DND-41 (cell line): ENCODE results near the gene NXPH4.

Source experiments
- ATAC-seq: fragments of 200-7000 bp; cut with Tn5 transposase; 3 replicates; pipeline ENCODE4 v1.9.1; 2021; ENCODE audit warnings: low read depth; ENCODE audit not compliant: insufficient read depth
- DNase-seq: peaks from one replicate; pipeline ENCODE4 v3.0.0-alpha.2; 2020
- H2AFZ ChIP-seq: 2 replicates; pipeline ENCODE4 v1.6.0; 2012; ENCODE audit warnings: low read depth, low read length
- H3K27ac ChIP-seq: 2 replicates; pipeline ENCODE4 v1.5.1; 2012; ENCODE audit warnings: low read length, inconsistent platforms
- H3K27me3 ChIP-seq: fragments of 200-600 bp; sonication (generic); 2 replicates; pipeline ENCODE4 v1.6.0; 2012; ENCODE audit warnings: low read length, mild to moderate bottlenecking, inconsistent platforms; ENCODE audit not compliant: insufficient read depth, poor library complexity
- H3K36me3 ChIP-seq: 2 replicates; pipeline ENCODE4 v1.5.1; 2012; ENCODE audit warnings: low read length, inconsistent platforms; ENCODE audit not compliant: insufficient read depth
- H3K4me1 ChIP-seq: 2 replicates; pipeline ENCODE4 v1.5.1; 2012; ENCODE audit warnings: mild to moderate bottlenecking, low read length; ENCODE audit not compliant: insufficient read depth
- H3K4me2 ChIP-seq: 2 replicates; pipeline ENCODE4 v1.6.0; 2012; ENCODE audit warnings: mild to moderate bottlenecking, moderate library complexity, low read length, inconsistent platforms; ENCODE audit not compliant: insufficient read depth
- H3K4me3 ChIP-seq, 2 experiments: fragments of 200-600 bp in 1 of 2; shearing (Covaris generic) in 1 of 2; 2 replicates each; pipeline ENCODE4 v1.5.1; 2012 to 2016; ENCODE audit warnings: inconsistent platforms in 2 of 2, low read length in 2 of 2, mild to moderate bottlenecking in 2 of 2, low read depth in 1 of 2, moderate library complexity in 1 of 2
- H3K79me2 ChIP-seq: 2 replicates; pipeline ENCODE4 v1.6.0; 2012; ENCODE audit warnings: low read length, inconsistent platforms; ENCODE audit not compliant: insufficient read depth
- H3K9ac ChIP-seq: 2 replicates; pipeline ENCODE4 v1.6.0; 2012; ENCODE audit warnings: low read depth, mild to moderate bottlenecking, inconsistent platforms, low read length, moderate library complexity
- H3K9me3 ChIP-seq: 2 replicates; pipeline ENCODE4 v1.5.1; 2012; ENCODE audit warnings: low read length, moderate library complexity, mild to moderate bottlenecking, inconsistent platforms; ENCODE audit not compliant: insufficient read depth, severe bottlenecking
- H4K20me1 ChIP-seq: 2 replicates; pipeline ENCODE4 v1.6.0; 2012; ENCODE audit warnings: low read length; ENCODE audit not compliant: insufficient read depth
- EZH2 ChIP-seq: IDR thresholded peaks from 3 replicates; pipeline ENCODE4 v1.6.1; 2012; ENCODE audit warnings: borderline replicate concordance, low read depth, mild to moderate bottlenecking, moderate library complexity, low read length, inconsistent platforms; ENCODE audit not compliant: severe bottlenecking
- TF ChIP-seq, protein P1 (sequence below): IDR thresholded peaks from 2 replicates; pipeline ENCODE4 v1.5.1; 2012; ENCODE audit warnings: borderline replicate concordance, low read length, moderate library complexity, mild to moderate bottlenecking; ENCODE audit not compliant: poor library complexity, severe bottlenecking; ENCODE audit errors: extremely low read depth

NXPH4 gene

DNA sequence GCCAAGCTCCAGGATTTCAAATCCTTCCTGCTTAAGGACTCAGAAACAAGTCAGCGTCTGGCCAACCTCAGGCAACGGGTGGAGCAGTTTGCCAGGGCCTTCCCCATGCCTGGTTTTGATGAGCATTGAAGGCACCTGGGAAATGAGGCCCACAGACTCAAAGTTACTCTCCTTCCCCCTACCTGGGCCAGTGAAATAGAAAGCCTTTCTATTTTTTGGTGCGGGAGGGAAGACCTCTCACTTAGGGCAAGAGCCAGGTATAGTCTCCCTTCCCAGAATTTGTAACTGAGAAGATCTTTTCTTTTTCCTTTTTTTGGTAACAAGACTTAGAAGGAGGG, 17.6 kb downstream of the NXPH4 start:
- peaks cover 35% of the 10 kb centered on the region for H3K79me2 ChIP-seq
- H3K4me3 ChIP-seq: no peak overlapping the region
- TF ChIP-seq, protein P1, sequence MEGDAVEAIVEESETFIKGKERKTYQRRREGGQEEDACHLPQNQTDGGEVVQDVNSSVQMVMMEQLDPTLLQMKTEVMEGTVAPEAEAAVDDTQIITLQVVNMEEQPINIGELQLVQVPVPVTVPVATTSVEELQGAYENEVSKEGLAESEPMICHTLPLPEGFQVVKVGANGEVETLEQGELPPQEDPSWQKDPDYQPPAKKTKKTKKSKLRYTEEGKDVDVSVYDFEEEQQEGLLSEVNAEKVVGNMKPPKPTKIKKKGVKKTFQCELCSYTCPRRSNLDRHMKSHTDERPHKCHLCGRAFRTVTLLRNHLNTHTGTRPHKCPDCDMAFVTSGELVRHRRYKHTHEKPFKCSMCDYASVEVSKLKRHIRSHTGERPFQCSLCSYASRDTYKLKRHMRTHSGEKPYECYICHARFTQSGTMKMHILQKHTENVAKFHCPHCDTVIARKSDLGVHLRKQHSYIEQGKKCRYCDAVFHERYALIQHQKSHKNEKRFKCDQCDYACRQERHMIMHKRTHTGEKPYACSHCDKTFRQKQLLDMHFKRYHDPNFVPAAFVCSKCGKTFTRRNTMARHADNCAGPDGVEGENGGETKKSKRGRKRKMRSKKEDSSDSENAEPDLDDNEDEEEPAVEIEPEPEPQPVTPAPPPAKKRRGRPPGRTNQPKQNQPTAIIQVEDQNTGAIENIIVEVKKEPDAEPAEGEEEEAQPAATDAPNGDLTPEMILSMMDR: no peak
- no peak for TF ChIP-seq EZH2
- no peak overlapping the region for H3K9ac ChIP-seq
- no peaks in the 10 kb centered on the region for H3K9me3 ChIP-seq
- no peak for DNase-seq
- no peaks in the 10 kb centered on the region for H3K27me3 ChIP-seq
- H3K4me2 ChIP-seq: no peak overlapping the region
- peaks cover 50% of the 10 kb centered on the region for H4K20me1 ChIP-seq
- no peak overlapping the region for H3K27ac ChIP-seq
- H2AFZ ChIP-seq: no peak overlapping the region
- ATAC-seq: no peak
- H3K4me1 ChIP-seq: peaks cover 41% of the 10 kb centered on the region
- peaks cover 49% of the 10 kb centered on the region for H3K36me3 ChIP-seq

DNA sequence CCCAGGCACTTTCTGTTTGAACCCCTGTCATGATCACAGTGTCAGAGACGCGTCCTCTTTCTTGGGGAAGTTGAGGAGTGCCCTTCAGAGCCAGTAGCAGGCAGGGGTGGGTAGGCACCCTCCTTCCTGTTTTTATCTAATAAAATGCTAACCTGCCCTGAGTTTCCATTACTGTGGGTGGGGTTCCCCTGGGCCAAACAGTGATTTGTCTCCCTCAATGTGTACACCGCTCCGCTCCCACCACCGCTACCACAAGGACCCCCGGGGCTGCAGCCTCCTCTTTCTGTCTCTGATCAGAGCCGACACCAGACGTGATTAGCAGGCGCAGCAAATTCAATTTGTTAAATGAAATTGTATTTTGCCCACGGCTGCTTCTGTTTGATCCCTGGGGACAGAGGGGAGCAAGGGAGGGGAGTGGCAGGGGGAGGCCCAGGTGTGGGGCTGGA, 18.0 kb downstream of the NXPH4 start:
- Histone ChIP-seq H3K9ac (no peak overlapping the region), H3K9me3 (no peaks in the 10 kb centered on the region), H3K79me2 (peaks cover 34% of the 10 kb centered on the region), H3K4me3 (no peak overlapping the region), H2AFZ (no peak overlapping the region), H3K4me2 (no peak overlapping the region), H3K4me1 (peaks cover 43% of the 10 kb centered on the region), H3K27ac (no peak overlapping the region), H3K27me3 (peaks cover under 1% of the 10 kb centered on the region), H4K20me1 (peaks cover 51% of the 10 kb centered on the region), H3K36me3 (peaks cover 49% of the 10 kb centered on the region)
- ATAC-seq (no peak), DNase-seq (no peak)
- no peak for TF ChIP-seq EZH2
- TF ChIP-seq, protein P1: no peak

DNA sequence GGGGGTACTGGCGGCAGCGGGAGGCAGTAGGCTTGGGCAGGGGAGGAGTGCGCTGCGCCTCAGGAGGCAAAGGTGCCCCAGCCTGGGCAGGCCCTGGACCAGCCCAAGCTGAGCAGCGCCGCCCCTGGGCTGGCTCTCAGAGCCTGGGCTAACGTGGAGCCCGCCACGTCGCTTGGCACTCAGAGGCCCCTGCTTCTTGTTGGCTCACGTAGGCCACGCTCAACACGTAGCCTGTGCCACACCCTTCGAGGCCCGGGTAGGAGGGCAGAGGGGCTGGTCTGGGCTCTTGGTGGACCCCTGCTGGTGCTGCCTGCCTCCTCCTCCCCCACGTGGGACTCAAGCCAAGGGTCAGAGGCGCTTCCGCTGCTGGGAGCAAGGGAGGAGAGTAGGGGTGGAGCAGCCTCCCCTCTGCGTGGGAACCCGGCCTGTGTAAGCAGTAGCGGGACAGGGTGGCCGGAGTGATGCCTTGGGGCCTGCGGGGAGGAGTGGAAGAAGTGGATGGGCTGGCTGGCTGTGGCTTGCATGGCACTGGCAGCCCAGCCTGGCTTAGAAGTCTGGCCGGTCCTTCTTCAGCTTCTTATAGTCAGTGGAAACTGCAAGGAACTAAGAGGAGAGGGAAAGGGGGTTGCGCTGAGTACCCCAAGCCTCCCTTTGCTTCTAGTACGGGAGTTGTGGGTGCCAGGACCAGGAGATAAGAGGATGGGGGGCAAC, 18.6 kb downstream of the NXPH4 start:
- Histone ChIP-seq H2AFZ (no peak overlapping the region), H3K4me2 (no peak overlapping the region), H4K20me1 (peaks cover 55% of the 10 kb centered on the region), H3K27ac (no peak overlapping the region), H3K27me3 (peaks cover 6% of the 10 kb centered on the region), H3K4me3 (no peak overlapping the region), H3K79me2 (peaks cover 28% of the 10 kb centered on the region), H3K9ac (no peak overlapping the region), H3K4me1 (peaks cover 44% of the 10 kb centered on the region), H3K36me3 (peaks cover 49% of the 10 kb centered on the region), H3K9me3 (no peaks in the 10 kb centered on the region)
- TF ChIP-seq, protein P1: no peak
- no peak for TF ChIP-seq EZH2
- ATAC-seq (no peak), DNase-seq (no peak)

DNA sequence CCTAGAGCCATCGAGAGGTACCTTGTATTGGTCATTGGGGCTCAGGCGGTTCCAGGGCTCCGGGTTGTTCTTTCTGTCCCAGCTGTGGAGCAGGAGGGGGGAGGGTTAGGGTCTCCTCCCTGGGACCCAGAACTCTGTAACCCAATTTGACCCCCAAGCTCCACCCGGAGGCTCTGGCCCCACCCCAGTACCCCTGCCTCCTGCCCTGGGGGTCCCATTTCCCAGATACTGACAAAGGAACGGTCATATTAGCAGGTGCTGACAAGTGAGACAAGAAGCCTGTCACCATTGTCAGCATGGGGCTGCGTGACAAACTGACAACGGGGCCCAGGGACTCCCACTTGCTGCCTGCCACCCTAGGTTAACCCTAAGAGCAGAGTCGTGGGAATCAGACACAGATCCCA, 19.1 kb downstream of the NXPH4 start:
- Histone ChIP-seq H3K27ac (no peak overlapping the region), H2AFZ (no peak overlapping the region), H3K27me3 (peaks cover 12% of the 10 kb centered on the region), H3K9ac (no peak overlapping the region), H3K79me2 (peaks cover 23% of the 10 kb centered on the region), H3K9me3 (no peaks in the 10 kb centered on the region), H3K36me3 (peaks cover 47% of the 10 kb centered on the region), H3K4me3 (no peak overlapping the region), H3K4me2 (no peak overlapping the region), H4K20me1 (peaks cover 49% of the 10 kb centered on the region), H3K4me1 (peaks cover 44% of the 10 kb centered on the region)
- no peak for TF ChIP-seq EZH2
- TF ChIP-seq, protein P1: no peak
- no peak for DNase-seq
- ATAC-seq: no peak
